ENCODE data around the gene SPOCK1. TPM values are rescaled to one million over a fixed set of nuclear protein-coding genes. Genes with fewer than 3 reads are reported as not detected.

SPOCK1 gene
- total RNA-seq, 1 experiment from 2014 or later: 4.0 TPM

DNA sequence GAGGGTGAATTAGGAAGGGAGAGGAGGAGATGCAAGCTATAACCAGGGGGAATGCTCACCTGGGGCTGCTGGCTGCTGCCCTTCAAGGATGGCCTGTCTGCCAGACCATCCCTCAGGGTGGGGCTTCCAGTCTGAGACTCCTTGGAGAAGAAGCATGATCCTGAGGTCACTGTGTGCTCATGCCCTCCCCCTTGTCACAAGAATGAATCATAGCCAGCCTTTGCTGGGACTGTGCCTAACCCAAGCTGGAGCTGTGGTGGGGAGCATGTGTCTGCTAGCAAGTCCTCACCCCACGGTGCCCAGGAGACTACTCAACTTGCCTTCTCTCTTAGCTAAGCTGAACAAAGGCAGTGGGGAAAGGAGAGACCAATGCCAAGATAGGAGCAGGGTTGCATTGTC, 463.6 kb downstream of the SPOCK1 start:
- Histone ChIP-seq H3K9me3 (ENCODE audit: low read depth, low read length, poor library complexity, severe bottlenecking) (no peaks in the 10 kb centered on the region), H3K27me3 (replicated peaks; ENCODE audit: insufficient read depth, low read depth, low read length, poor library complexity) (peaks cover 26% of the 10 kb centered on the region), H3K4me3 (ENCODE audit: low read depth, low read length, poor library complexity, severe bottlenecking) (no peak overlapping the region), H3K27ac (ENCODE audit: low read depth, low read length, poor library complexity, severe bottlenecking) (no peak overlapping the region), H3K36me3 (ENCODE audit: insufficient read depth, low read length, poor library complexity, severe bottlenecking) (no peaks in the 10 kb centered on the region), H3K4me1 (ENCODE audit: insufficient read depth, low read length, poor library complexity, severe bottlenecking) (no peaks in the 10 kb centered on the region)
- no TSS peak for BruUV-seq (replicated peaks)
- no peak for DNase-seq (ENCODE audit: low spot score)
- CTCF ChIA-PET: no interaction called here
- POLR2A ChIA-PET (ENCODE audit: low non-redundant PET): no interaction called here
- intact Hi-C loops (cut with micrococcal nuclease; ENCODE audit: unreplicated experiment): no loop called here
- no peak for TF ChIP-seq EZH2 (IDR thresholded peaks at IDR 0.05; ENCODE audit: borderline replicate concordance, low read depth, low read length, poor library complexity, severe bottlenecking)
- TF ChIP-seq, protein P1, sequence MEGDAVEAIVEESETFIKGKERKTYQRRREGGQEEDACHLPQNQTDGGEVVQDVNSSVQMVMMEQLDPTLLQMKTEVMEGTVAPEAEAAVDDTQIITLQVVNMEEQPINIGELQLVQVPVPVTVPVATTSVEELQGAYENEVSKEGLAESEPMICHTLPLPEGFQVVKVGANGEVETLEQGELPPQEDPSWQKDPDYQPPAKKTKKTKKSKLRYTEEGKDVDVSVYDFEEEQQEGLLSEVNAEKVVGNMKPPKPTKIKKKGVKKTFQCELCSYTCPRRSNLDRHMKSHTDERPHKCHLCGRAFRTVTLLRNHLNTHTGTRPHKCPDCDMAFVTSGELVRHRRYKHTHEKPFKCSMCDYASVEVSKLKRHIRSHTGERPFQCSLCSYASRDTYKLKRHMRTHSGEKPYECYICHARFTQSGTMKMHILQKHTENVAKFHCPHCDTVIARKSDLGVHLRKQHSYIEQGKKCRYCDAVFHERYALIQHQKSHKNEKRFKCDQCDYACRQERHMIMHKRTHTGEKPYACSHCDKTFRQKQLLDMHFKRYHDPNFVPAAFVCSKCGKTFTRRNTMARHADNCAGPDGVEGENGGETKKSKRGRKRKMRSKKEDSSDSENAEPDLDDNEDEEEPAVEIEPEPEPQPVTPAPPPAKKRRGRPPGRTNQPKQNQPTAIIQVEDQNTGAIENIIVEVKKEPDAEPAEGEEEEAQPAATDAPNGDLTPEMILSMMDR (conservative IDR thresholded peaks at IDR 0.05; ENCODE audit: low read depth, low read length): no peak

DNA sequence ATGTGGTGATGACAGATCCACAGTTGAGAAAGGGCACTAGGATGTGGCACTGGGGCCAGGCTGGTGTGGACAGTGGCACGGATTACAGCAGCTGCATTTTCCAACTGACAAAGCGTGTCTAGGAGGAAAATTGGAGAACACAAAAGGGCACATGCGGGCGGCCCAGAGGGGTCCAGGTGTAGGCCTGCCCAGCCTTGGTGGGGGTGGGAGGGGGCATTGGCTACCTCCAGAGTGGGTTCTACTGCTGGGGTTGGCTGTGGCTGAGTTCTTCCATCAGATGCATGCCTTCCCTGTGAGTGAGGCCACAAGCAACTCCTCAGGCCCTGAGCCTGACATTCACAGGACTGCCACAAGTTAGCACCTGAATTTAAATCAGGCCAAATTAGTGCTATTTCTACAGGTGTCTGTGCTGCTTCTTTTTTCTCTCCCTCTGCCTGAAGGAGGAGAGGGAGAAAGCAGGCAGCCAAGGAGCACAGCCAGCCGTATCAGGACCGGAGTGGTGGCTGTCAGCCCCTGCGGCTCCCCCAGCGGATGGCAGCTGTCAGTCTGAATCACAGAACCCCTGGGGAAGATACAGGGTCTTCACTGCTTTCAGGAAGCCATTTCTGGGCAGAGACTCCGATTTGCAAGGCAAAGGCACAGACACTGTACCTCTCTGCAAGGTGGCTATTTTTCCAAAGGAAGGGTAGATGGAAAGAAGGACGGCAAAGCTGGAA, 464.2 kb downstream of the SPOCK1 start:
- Histone ChIP-seq H3K36me3 (ENCODE audit: insufficient read depth, low read length, poor library complexity, severe bottlenecking) (no peaks in the 10 kb centered on the region), H3K4me1 (ENCODE audit: insufficient read depth, low read length, poor library complexity, severe bottlenecking) (no peaks in the 10 kb centered on the region), H3K27me3 (replicated peaks; ENCODE audit: insufficient read depth, low read depth, low read length, poor library complexity) (peaks cover 29% of the 10 kb centered on the region), H3K4me3 (ENCODE audit: low read depth, low read length, poor library complexity, severe bottlenecking) (no peak overlapping the region), H3K27ac (ENCODE audit: low read depth, low read length, poor library complexity, severe bottlenecking) (no peak overlapping the region), H3K9me3 (ENCODE audit: low read depth, low read length, poor library complexity, severe bottlenecking) (no peaks in the 10 kb centered on the region)
- intact Hi-C loops (cut with micrococcal nuclease; ENCODE audit: unreplicated experiment): no loop called here
- ChIA-PET POLR2A (ENCODE audit: low non-redundant PET) (no interaction called here), CTCF (no interaction called here)
- no peak for TF ChIP-seq EZH2 (IDR thresholded peaks at IDR 0.05; ENCODE audit: borderline replicate concordance, low read depth, low read length, poor library complexity, severe bottlenecking)
- TF ChIP-seq, protein P1 (conservative IDR thresholded peaks at IDR 0.05; ENCODE audit: low read depth, low read length): no peak
- no peak for DNase-seq (ENCODE audit: low spot score)
- BruUV-seq (replicated peaks): no TSS peak

DNA sequence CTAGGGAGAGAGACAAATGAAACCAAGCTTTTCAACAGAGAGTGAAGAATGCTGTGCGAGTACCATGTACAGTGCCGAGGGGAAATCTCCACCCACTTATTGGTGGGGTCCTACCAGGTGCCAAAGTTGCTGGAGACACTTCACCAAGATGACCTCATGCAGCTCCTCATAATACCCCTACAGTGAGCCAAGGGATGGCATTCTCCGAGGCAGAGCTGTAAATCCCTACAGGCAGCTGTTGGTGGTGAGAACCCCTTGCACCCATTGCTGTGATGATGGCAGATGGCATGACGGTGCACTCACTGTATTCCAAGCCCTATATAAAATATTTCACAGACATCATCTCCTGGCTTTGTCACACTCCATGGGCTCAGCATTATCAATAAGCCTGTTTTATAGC, 464.9 kb downstream of the SPOCK1 start:
- Histone ChIP-seq H3K4me3 (ENCODE audit: low read depth, low read length, poor library complexity, severe bottlenecking) (no peak overlapping the region), H3K27ac (ENCODE audit: low read depth, low read length, poor library complexity, severe bottlenecking) (no peak overlapping the region), H3K9me3 (ENCODE audit: low read depth, low read length, poor library complexity, severe bottlenecking) (no peaks in the 10 kb centered on the region), H3K36me3 (ENCODE audit: insufficient read depth, low read length, poor library complexity, severe bottlenecking) (no peaks in the 10 kb centered on the region), H3K27me3 (replicated peaks; ENCODE audit: insufficient read depth, low read depth, low read length, poor library complexity) (peaks cover 29% of the 10 kb centered on the region), H3K4me1 (ENCODE audit: insufficient read depth, low read length, poor library complexity, severe bottlenecking) (no peaks in the 10 kb centered on the region)
- intact Hi-C loops (cut with micrococcal nuclease; ENCODE audit: unreplicated experiment): no loop called here
- no TSS peak for BruUV-seq (replicated peaks)
- DNase-seq (ENCODE audit: low spot score): no peak
- ChIA-PET POLR2A (ENCODE audit: low non-redundant PET) (no interaction called here), CTCF (no interaction called here)
- TF ChIP-seq, protein P1 (conservative IDR thresholded peaks at IDR 0.05; ENCODE audit: low read depth, low read length): no peak
- TF ChIP-seq EZH2 (IDR thresholded peaks at IDR 0.05; ENCODE audit: borderline replicate concordance, low read depth, low read length, poor library complexity, severe bottlenecking): no peak

Measured in A673 (cell line).